HL-60 (cell line): Measurements from ENCODE around the gene ETFA.

Experiments used
- CTCF ChIP-seq: IDR thresholded peaks from one replicate; pipeline ENCODE4 v1.5.1; 2011; ENCODE audit warnings: low read length, control low read depth, inconsistent platforms; ENCODE audit not compliant: insufficient read depth
- POLR2AphosphoS5 ChIP-seq: IDR thresholded peaks from 2 replicates; pipeline ENCODE4 v1.6.1; 2012; ENCODE audit warnings: low read depth
- REST ChIP-seq: IDR thresholded peaks from 2 replicates; pipeline ENCODE4 v1.6.1; 2012; ENCODE audit warnings: low read depth; ENCODE audit not compliant: insufficient replicate concordance

- no peak for TF ChIP-seq CTCF
- TF ChIP-seq REST = no peak
- no peak for TF ChIP-seq POLR2AphosphoS5
Observed at GRCh38 chr15:76217029-76217881, 94.0 kb downstream of the ETFA start.
